ENCODE data around the gene VAV3. TPM values are rescaled to one million over a fixed set of nuclear protein-coding genes. Genes with fewer than 3 reads are reported as not detected.

The VAV3 gene
- total RNA-seq, 4 donors from 2014 or later = 1.9 to 5.8 (median 3.0) TPM

DNA sequence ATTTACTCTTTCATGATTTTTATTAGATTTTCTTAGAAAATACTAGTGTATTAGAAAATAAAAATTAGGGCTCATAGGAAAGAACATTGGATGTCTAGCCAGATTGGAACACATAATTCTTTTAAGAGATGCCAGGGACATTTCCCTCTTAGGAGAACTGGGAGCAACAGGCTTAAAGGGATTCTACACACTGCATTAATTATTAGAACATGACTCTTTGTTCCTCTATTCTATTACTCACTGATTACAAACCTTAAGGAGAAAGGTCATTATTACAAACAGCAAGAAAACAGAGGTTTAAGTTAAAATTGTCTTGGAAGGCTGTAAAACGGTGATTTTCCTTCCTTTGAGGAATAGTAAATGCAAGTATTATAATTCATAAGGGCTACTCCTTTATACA lies 32.9 kb upstream of the VAV3 start:
- Histone ChIP-seq H3K4me1 (peaks cover 0 to 7% (median 4%) of the 10 kb centered on the region in 4 donors), H3K27ac (replicated peaks in 1 of 4) (no peak overlapping the region), H3K27me3 (peaks cover 0 to 6% (median 0%) of the 10 kb centered on the region in 4 donors), H3K36me3 (no peaks in the 10 kb centered on the region), H3K4me3 (no peak overlapping the region), H3K9me3 (no peaks in the 10 kb centered on the region)
- WGBS = 93% methylated on average over 1 of the region's 1 CpG
- no peak for DNase-seq (ENCODE audit: extremely low spot score)
- intact Hi-C loops (cut with DNase I) = no loop called here
- no peak for TF ChIP-seq EP300 (IDR thresholded peaks at IDR 0.05)
- TF ChIP-seq POLR2A (IDR thresholded peaks at IDR 0.05; ENCODE audit: low read depth) = no peak
- TF ChIP-seq, protein P1, sequence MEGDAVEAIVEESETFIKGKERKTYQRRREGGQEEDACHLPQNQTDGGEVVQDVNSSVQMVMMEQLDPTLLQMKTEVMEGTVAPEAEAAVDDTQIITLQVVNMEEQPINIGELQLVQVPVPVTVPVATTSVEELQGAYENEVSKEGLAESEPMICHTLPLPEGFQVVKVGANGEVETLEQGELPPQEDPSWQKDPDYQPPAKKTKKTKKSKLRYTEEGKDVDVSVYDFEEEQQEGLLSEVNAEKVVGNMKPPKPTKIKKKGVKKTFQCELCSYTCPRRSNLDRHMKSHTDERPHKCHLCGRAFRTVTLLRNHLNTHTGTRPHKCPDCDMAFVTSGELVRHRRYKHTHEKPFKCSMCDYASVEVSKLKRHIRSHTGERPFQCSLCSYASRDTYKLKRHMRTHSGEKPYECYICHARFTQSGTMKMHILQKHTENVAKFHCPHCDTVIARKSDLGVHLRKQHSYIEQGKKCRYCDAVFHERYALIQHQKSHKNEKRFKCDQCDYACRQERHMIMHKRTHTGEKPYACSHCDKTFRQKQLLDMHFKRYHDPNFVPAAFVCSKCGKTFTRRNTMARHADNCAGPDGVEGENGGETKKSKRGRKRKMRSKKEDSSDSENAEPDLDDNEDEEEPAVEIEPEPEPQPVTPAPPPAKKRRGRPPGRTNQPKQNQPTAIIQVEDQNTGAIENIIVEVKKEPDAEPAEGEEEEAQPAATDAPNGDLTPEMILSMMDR (IDR thresholded peaks at IDR 0.05) = no peak
- TF ChIP-seq POLR2AphosphoS5 (IDR thresholded peaks at IDR 0.05) = no peak

DNA sequence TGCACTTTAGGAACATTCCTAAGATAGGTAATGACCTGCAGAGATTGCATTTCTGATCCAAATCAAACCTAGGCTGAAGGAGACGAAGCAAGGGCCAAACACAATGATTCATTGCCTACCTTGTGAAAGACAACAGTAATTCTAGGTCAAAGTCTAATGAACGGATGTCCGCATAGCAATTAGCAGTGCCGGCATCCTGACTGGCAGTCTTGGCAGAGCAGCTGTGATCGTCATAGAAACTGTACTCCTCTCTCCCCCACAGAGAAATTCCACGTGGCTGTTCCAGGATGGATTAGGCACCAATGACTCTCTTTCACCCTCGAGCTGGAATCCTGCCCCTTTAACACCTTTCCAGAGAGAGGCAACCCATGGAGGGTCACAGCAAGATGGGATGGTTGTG lies 28.9 kb upstream of the VAV3 start:
- WGBS = 65% methylated on average over 7 of the region's 7 CpGs
- no peak for TF ChIP-seq EP300 (IDR thresholded peaks at IDR 0.05)
- TF ChIP-seq POLR2AphosphoS5 (IDR thresholded peaks at IDR 0.05) = peak in 1 of 2 donors; percentile 51
- H3K27me3 ChIP-seq = peaks cover 0 to 6% (median 0%) of the 10 kb centered on the region in 4 donors
- H3K4me3 ChIP-seq = no peak overlapping the region
- intact Hi-C loops (cut with DNase I) = no loop called here
- no peak for DNase-seq (ENCODE audit: extremely low spot score)
- no peak overlapping the region for H3K27ac ChIP-seq (replicated peaks in 1 of 4)
- H3K9me3 ChIP-seq = no peaks in the 10 kb centered on the region
- no peaks in the 10 kb centered on the region for H3K4me1 ChIP-seq
- no peaks in the 10 kb centered on the region for H3K36me3 ChIP-seq

- TF ChIP-seq POLR2AphosphoS5 (IDR thresholded peaks at IDR 0.05) (no peak), POLR2A (IDR thresholded peaks at IDR 0.05; ENCODE audit: low read depth) (no peak), EP300 (IDR thresholded peaks at IDR 0.05) (no peak)
- Histone ChIP-seq H3K4me3 (no peak overlapping the region), H3K27ac (replicated peaks in 1 of 4) (no peak overlapping the region), H3K4me1 (no peaks in the 10 kb centered on the region), H3K9me3 (no peaks in the 10 kb centered on the region), H3K36me3 (no peaks in the 10 kb centered on the region), H3K27me3 (peaks cover 0 to 6% (median 0%) of the 10 kb centered on the region in 4 donors)
- WGBS = 75% methylated on average over 3 of the region's 3 CpGs
- intact Hi-C loops (cut with DNase I) = no loop called here
- no peak for DNase-seq (ENCODE audit: extremely low spot score)
Observed at GRCh38 chr1:107992347-107992746, 27.4 kb upstream of the VAV3 start.

DNA sequence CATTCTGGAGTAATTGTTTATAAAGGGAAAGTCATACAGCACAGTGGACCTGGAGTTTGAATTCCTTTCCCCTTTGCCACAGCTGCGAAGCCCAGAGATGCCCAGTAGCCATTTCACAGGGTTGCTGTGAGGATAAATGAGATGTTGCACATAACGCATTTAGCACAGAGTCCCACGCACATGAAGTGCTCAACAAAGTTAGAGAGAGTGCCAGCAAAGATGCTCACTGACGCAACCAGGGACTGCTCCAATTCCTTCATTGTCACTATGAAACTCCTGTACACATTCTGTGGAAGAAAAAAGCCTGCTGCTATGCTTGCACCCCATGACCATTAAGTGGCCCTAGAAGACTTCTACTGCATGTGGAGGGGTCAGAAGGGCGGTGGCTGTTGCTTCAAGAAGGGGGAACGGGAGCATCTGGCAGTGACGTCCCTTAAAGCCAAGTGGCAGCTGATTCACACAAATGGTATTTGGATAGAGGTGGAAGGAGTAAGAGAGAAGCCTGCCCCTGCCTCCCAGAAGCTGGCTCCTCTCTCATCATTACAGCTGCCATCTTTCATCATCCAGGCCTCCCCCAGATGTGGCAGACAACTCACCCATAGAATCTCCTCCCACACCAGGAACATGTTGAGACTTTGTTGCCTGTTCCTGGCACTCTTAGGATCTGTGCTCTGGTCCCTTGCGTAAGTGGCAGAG lies 26.5 kb upstream of the VAV3 start:
- DNase-seq (ENCODE audit: extremely low spot score) = no peak
- Histone ChIP-seq H3K9me3 (no peaks in the 10 kb centered on the region), H3K36me3 (no peaks in the 10 kb centered on the region), H3K27me3 (peaks cover 0 to 6% (median 0%) of the 10 kb centered on the region in 4 donors), H3K27ac (replicated peaks in 1 of 4) (no peak overlapping the region), H3K4me1 (no peaks in the 10 kb centered on the region), H3K4me3 (no peak overlapping the region)
- no peak for TF ChIP-seq EP300 (IDR thresholded peaks at IDR 0.05)
- TF ChIP-seq, protein P1 (IDR thresholded peaks at IDR 0.05) = no peak
- TF ChIP-seq POLR2A (IDR thresholded peaks at IDR 0.05; ENCODE audit: low read depth) = no peak
- TF ChIP-seq POLR2AphosphoS5 (IDR thresholded peaks at IDR 0.05) = no peak
- WGBS = 86% methylated on average over 8 of the region's 8 CpGs
- intact Hi-C loops (cut with DNase I) = no loop called here

- intact Hi-C loops (cut with DNase I) = no loop called here
- Histone ChIP-seq H3K4me1 (no peaks in the 10 kb centered on the region), H3K36me3 (no peaks in the 10 kb centered on the region), H3K27me3 (peaks cover 0 to 6% (median 0%) of the 10 kb centered on the region in 4 donors), H3K9me3 (no peaks in the 10 kb centered on the region), H3K27ac (replicated peaks in 1 of 4) (no peak overlapping the region), H3K4me3 (no peak overlapping the region)
- 96% methylated on average over 5 of the region's 5 CpGs for WGBS
- no peak for TF ChIP-seq POLR2A (IDR thresholded peaks at IDR 0.05; ENCODE audit: low read depth)
- DNase-seq (ENCODE audit: extremely low spot score) = no peak
Observed at GRCh38 chr1:107990606-107991005, 25.6 kb upstream of the VAV3 start.

- H3K9me3 ChIP-seq = no peaks in the 10 kb centered on the region
- no peak for TF ChIP-seq POLR2A (IDR thresholded peaks at IDR 0.05; ENCODE audit: low read depth)
- TF ChIP-seq POLR2AphosphoS5 (IDR thresholded peaks at IDR 0.05) = no peak
- no peak for TF ChIP-seq EP300 (IDR thresholded peaks at IDR 0.05)
- TF ChIP-seq, protein P1 (IDR thresholded peaks at IDR 0.05) = no peak
- H3K27ac ChIP-seq (replicated peaks in 1 of 4) = no peak overlapping the region
- no peaks in the 10 kb centered on the region for H3K4me1 ChIP-seq
- H3K4me3 ChIP-seq = no peak overlapping the region
- no peaks in the 10 kb centered on the region for H3K36me3 ChIP-seq
- intact Hi-C loops (cut with DNase I) = no loop called here
- DNase-seq (ENCODE audit: extremely low spot score) = no peak
- no peaks in the 10 kb centered on the region for H3K27me3 ChIP-seq
- 86% methylated on average over 7 of the region's 7 CpGs for WGBS
Observed at GRCh38 chr1:107981277-107981676, 16.3 kb upstream of the VAV3 start.
